Measurements from ENCODE around the gene MERTK. TPM values are rescaled to one million over a fixed set of nuclear protein-coding genes. Genes with fewer than 3 reads are reported as not detected.

Gene MERTK
- total and polyA plus RNA-seq, 2 of the 13 experiments (the other 11 are each of a cell fraction or from before 2014, with no cell fraction given): 37.3 to 44.7 TPM

DNA sequence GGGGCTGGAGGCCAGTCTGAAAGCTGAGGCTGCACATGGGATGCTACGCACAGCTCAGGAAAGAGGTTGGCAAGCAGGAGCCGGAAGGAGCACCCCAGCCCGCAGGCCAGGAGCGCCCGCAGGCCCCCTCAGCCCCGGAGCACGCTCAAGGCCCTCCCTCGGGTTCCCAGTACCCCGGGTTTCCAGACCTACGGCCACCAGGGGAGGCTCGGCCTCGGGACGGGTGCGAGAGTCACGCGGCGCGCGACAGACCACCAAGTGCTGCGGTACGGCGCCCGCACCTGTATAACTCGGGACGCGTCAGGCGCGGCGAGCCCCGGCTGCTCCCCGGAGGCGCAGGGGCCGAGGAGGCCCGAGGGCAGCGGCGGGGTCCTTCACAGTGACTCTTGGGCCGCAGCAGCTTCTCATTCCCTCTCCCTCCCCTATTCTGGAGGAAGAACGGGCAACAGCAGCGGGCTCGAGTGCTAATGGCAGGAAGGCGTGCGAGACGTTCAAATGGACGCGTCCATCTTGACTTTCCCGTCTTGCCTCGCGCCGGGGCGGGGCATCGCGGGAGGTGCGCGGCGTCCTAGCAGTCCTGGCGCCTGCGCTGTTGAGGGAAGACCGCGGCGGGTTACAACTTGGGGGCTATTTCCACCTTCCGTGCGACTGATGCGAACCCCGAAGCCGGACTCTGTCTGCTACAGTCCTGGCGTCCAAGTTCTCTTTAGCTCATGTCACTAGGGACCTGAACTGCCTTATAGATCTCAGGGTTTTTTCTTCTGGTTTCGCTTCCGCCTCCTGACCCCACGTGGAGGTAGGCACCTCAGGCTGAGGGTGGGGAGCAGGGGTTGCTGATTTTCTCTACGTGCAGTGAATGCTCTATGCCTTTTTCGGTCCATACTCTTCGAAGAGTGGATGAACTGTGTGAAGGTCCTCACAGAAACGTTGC lies 14.5 kb upstream of the MERTK start, which contains the start of gene ANAPC1 (continued):
- TF ChIP-seq BRD4 (CRISPR knock-in tag; IDR thresholded peaks at IDR 0.05) (peak; percentile 99), SOX13 (IDR thresholded peaks at IDR 0.05) (peak; percentile 45; the same call in 1 of the 2 replicates), SOX13 (CRISPR knock-in tag; conservative IDR thresholded peaks at IDR 0.05 in 1 of 2, IDR thresholded peaks at IDR 0.05 in 1 of 2) (peak in 1 of 2 experiments; percentile 43; a peak in 1 of 4 replicates), RORA (CRISPR knock-in tag; IDR thresholded peaks at IDR 0.05) (no peak), YY1 (IDR thresholded peaks at IDR 0.05; ENCODE audit: insufficient read depth, insufficient replicate concordance, low read depth, low read length) (peak; percentile 98), ZNF781 (CRISPR knock-in tag; IDR thresholded peaks at IDR 0.05; ENCODE audit: borderline replicate concordance, not compliant biosample characterization) (peak; percentile 74), ZNF264 (CRISPR knock-in tag; IDR thresholded peaks at IDR 0.05) (peak; percentile 60; the same call in 1 of the 2 replicates), MYNN (CRISPR knock-in tag; IDR thresholded peaks at IDR 0.05; ENCODE audit: low read depth) (0 out of 2 replicates have a peak, but pooled peaks have one; percentile 73), ZNF10 (CRISPR knock-in tag; IDR thresholded peaks at IDR 0.05; ENCODE audit: borderline replicate concordance, low read depth) (no peak), ZNF883 (CRISPR knock-in tag; IDR thresholded peaks at IDR 0.05; ENCODE audit: not compliant biosample characterization) (peak; percentile 86), GFI1 (CRISPR knock-in tag; IDR thresholded peaks at IDR 0.05; ENCODE audit: borderline replicate concordance) (peak; percentile 80), ZNF720 (CRISPR knock-in tag; IDR thresholded peaks at IDR 0.05) (no peak), PITX1 (CRISPR knock-in tag; IDR thresholded peaks at IDR 0.05) (peak; percentile 58; the same call in 1 of the 2 replicates), ZSCAN20 (CRISPR knock-in tag; IDR thresholded peaks at IDR 0.05; ENCODE audit: borderline replicate concordance) (peak; percentile 37; the same call in 1 of the 2 replicates), KLF12 (CRISPR knock-in tag; IDR thresholded peaks at IDR 0.05; ENCODE audit: borderline replicate concordance) (no peak; the same call in 1 of the 2 replicates), ZNF34 (CRISPR knock-in tag; IDR thresholded peaks at IDR 0.05; ENCODE audit: borderline replicate concordance) (0 out of 2 replicates have a peak, but pooled peaks have one; percentile 49)
- TF ChIP-seq, protein P1, sequence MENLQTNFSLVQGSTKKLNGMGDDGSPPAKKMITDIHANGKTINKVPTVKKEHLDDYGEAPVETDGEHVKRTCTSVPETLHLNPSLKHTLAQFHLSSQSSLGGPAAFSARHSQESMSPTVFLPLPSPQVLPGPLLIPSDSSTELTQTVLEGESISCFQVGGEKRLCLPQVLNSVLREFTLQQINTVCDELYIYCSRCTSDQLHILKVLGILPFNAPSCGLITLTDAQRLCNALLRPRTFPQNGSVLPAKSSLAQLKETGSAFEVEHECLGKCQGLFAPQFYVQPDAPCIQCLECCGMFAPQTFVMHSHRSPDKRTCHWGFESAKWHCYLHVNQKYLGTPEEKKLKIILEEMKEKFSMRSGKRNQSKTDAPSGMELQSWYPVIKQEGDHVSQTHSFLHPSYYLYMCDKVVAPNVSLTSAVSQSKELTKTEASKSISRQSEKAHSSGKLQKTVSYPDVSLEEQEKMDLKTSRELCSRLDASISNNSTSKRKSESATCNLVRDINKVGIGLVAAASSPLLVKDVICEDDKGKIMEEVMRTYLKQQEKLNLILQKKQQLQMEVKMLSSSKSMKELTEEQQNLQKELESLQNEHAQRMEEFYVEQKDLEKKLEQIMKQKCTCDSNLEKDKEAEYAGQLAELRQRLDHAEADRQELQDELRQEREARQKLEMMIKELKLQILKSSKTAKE (CRISPR knock-in tag; IDR thresholded peaks at IDR 0.05; ENCODE audit: borderline replicate concordance): peak; percentile 13; the same call in 1 of the 2 replicates
- TF ChIP-seq, protein P2, sequence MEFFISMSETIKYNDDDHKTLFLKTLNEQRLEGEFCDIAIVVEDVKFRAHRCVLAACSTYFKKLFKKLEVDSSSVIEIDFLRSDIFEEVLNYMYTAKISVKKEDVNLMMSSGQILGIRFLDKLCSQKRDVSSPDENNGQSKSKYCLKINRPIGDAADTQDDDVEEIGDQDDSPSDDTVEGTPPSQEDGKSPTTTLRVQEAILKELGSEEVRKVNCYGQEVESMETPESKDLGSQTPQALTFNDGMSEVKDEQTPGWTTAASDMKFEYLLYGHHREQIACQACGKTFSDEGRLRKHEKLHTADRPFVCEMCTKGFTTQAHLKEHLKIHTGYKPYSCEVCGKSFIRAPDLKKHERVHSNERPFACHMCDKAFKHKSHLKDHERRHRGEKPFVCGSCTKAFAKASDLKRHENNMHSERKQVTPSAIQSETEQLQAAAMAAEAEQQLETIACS (CRISPR knock-in tag; IDR thresholded peaks at IDR 0.05): 0 out of 2 replicates have a peak, but pooled peaks have one; percentile 26
- TF ChIP-seq, protein P3, sequence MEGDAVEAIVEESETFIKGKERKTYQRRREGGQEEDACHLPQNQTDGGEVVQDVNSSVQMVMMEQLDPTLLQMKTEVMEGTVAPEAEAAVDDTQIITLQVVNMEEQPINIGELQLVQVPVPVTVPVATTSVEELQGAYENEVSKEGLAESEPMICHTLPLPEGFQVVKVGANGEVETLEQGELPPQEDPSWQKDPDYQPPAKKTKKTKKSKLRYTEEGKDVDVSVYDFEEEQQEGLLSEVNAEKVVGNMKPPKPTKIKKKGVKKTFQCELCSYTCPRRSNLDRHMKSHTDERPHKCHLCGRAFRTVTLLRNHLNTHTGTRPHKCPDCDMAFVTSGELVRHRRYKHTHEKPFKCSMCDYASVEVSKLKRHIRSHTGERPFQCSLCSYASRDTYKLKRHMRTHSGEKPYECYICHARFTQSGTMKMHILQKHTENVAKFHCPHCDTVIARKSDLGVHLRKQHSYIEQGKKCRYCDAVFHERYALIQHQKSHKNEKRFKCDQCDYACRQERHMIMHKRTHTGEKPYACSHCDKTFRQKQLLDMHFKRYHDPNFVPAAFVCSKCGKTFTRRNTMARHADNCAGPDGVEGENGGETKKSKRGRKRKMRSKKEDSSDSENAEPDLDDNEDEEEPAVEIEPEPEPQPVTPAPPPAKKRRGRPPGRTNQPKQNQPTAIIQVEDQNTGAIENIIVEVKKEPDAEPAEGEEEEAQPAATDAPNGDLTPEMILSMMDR (CRISPR knock-in tag; IDR thresholded peaks at IDR 0.05): peak; percentile 15
- TF ChIP-seq, protein P4, sequence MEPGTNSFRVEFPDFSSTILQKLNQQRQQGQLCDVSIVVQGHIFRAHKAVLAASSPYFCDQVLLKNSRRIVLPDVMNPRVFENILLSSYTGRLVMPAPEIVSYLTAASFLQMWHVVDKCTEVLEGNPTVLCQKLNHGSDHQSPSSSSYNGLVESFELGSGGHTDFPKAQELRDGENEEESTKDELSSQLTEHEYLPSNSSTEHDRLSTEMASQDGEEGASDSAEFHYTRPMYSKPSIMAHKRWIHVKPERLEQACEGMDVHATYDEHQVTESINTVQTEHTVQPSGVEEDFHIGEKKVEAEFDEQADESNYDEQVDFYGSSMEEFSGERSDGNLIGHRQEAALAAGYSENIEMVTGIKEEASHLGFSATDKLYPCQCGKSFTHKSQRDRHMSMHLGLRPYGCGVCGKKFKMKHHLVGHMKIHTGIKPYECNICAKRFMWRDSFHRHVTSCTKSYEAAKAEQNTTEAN (CRISPR knock-in tag; conservative IDR thresholded peaks at IDR 0.05): 0 out of 2 replicates have a peak, but pooled peaks have one; percentile 9
